ENCODE results near the gene PLB1.
"Not testable (repeated sequence)": the region's sequence is repeated elsewhere in the genome, so short reads cannot be mapped to it uniquely, and the experiment has no call there.

PLB1 gene

DNA sequence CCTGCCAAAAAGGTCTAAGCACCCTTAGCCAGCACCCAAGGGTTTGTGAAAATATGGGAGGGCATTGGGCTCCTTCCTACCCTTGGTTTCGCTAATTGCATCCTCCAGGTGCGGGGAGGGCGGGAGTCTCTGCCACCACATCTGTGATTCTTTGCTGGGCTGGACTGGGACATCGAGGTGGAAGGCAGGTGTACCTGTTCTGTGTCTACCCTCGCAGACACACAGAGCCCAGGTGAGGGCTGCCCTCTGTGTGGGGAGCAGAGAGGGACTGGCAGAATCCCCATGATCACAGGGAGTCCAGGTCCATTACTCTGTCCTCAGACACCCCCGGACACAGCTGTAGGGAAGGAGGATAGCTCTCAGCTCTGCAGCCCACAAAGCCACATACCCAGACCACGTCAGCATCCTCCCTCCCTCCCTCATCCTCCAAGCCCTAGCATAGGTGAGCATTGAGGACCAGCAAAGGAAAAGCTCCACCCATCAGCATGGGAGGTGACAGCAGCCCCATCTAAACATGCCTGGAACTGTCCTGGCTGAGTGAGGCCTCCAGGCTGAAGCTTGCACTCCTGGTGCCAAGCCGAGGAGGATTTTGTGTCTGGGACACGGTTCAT, 49.8 kb downstream of the PLB1 start:
- intact Hi-C loops (cut with DNase I; ENCODE audit: low total_unique reads) = no loop called here
- Histone ChIP-seq H3K27ac (no peak overlapping the region), H3K36me3 (no peaks in the 10 kb centered on the region), H3K4me1 (peaks cover 0 to 7% (median 0%) of the 10 kb centered on the region in 4 donors), H3K9me3 (no peaks in the 10 kb centered on the region), H3K4me3 (no peak overlapping the region), H3K27me3 (no peaks in the 10 kb centered on the region)
- no peak for DNase-seq
- TF ChIP-seq, protein P1, sequence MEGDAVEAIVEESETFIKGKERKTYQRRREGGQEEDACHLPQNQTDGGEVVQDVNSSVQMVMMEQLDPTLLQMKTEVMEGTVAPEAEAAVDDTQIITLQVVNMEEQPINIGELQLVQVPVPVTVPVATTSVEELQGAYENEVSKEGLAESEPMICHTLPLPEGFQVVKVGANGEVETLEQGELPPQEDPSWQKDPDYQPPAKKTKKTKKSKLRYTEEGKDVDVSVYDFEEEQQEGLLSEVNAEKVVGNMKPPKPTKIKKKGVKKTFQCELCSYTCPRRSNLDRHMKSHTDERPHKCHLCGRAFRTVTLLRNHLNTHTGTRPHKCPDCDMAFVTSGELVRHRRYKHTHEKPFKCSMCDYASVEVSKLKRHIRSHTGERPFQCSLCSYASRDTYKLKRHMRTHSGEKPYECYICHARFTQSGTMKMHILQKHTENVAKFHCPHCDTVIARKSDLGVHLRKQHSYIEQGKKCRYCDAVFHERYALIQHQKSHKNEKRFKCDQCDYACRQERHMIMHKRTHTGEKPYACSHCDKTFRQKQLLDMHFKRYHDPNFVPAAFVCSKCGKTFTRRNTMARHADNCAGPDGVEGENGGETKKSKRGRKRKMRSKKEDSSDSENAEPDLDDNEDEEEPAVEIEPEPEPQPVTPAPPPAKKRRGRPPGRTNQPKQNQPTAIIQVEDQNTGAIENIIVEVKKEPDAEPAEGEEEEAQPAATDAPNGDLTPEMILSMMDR (IDR thresholded peaks at IDR 0.05) = no peak

DNA sequence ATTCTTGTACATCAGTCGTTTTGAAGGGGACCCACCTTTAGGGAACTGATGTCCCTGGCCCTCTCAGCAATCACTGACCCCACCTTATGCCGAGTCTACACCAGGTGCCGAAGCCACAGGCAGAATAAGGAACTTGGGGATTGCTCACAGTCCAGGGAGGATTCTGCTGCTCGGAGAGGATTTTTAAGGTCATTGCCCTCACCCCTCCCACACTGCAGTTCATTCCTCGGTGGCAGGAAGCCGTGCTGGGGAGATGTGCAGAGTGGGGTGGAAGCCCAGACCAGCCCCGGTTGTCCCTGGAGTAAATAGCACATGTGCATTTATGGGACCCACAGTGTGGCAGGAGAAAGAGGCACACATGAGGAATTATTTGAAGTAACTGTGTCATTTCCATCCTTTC, 50.4 kb downstream of the PLB1 start:
- H3K27me3 ChIP-seq = peaks cover 0 to 3% of the 10 kb centered on the region in 2 donors
- no peaks in the 10 kb centered on the region for H3K36me3 ChIP-seq
- TF ChIP-seq, protein P1 (IDR thresholded peaks at IDR 0.05) = no peak
- H3K4me1 ChIP-seq = peaks cover 0 to 7% (median 0%) of the 10 kb centered on the region in 4 donors
- intact Hi-C loops (cut with DNase I; ENCODE audit: low total_unique reads) = no loop called here
- H3K9me3 ChIP-seq = no peaks in the 10 kb centered on the region
- H3K4me3 ChIP-seq = no peak overlapping the region
- no peak overlapping the region for H3K27ac ChIP-seq
- no peak for DNase-seq

DNA sequence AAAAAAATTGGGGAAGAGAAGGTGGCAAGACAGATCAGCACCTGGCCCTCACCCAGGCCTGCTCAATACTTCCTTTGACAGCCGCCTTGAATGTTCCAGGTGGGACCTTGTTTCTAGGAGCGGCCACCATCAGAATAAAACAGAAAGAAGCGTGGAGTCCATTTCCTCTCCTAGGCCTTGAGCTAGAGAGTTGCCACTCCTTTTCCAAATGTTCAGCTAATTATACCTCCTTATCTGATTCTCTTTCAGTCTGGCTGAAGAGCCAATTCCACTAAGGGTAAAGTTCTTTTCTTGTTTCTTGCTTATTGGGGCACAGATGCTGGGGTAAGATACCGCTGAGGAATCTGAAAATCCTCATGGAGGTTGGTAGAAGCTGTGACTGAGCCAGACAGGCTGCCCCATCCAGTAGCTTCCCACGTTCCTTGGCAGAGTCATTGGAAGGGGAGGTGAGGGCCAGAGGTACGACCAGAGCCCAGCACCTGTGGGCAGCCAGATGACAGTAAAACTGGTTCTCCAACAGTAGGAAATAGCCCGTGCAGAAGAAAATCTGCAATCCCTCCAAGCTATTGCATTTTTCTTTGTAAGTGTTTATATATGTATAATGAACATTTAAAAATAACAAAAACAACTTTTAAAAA, 51.5 kb downstream of the PLB1 start:
- no peak for DNase-seq
- intact Hi-C loops (cut with DNase I; ENCODE audit: low total_unique reads) = no loop called here
- TF ChIP-seq, protein P1 (IDR thresholded peaks at IDR 0.05) = no peak
- no peak overlapping the region for H3K4me3 ChIP-seq
- H3K36me3 ChIP-seq = no peaks in the 10 kb centered on the region
- H3K9me3 ChIP-seq = no peaks in the 10 kb centered on the region
- H3K27ac ChIP-seq = no peak overlapping the region
- H3K4me1 ChIP-seq = peaks cover 0 to 7% (median 0%) of the 10 kb centered on the region in 4 donors
- H3K27me3 ChIP-seq = peaks cover 0 to 3% of the 10 kb centered on the region in 2 donors

DNA sequence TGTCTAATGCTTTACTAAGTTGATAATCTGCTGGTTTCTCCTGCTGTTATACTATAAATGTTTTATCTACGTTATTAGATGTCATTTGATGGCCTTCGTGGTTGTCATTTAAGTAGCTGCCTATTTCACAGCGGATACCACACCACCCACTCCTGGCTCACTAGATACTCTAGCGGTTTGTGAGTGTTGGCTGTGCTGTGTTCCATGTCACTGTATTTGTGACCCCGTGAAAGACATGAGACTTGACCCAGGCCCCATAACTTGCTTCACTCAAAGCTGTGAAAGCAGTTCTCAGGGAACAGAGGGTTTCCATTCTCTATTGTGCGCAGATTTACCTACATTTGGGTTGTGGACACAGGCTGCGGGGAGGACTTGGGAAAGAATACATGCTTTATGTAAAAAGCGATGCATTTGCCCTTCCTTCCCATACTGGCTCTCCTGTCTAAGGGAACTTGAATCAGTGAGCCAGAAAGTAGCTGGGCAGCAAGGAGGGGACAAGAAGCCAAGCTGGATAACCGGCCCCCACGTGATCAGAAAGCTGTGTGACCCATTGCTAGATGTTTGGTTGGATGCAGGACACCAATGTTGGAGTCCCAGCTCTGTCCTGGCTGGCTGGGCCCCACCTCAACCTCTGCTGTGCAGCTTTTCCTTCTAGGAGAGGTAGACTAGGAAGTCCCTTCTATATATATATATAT, 52.2 kb downstream of the PLB1 start:
- DNase-seq = no peak
- peaks cover 0 to 3% of the 10 kb centered on the region in 2 donors for H3K27me3 ChIP-seq
- H3K4me1 ChIP-seq = peaks cover 0 to 7% (median 0%) of the 10 kb centered on the region in 4 donors
- no peaks in the 10 kb centered on the region for H3K9me3 ChIP-seq
- TF ChIP-seq, protein P1 (IDR thresholded peaks at IDR 0.05) = no peak
- H3K36me3 ChIP-seq = no peaks in the 10 kb centered on the region
- intact Hi-C loops (cut with DNase I; ENCODE audit: low total_unique reads) = no loop called here
- no peak overlapping the region for H3K27ac ChIP-seq
- no peak overlapping the region for H3K4me3 ChIP-seq

DNA sequence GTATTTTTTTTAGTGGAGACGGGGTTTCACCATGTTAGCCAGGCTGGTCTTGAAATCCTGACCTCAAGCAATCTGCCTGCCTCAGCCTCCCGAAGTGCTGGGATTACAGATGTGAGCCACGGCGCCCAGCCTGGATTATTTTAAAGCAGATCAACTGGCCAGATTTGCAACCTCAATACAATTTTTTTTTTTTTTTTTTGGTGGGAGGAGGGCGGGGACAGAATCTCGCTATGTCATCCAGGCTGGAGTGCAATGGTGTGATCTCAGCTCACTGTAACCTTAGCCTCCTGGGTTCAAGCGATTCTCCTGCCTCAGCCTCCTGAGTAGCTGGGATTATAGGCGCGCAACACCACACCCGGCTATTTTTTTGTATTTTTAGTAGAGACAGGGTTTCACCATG, 54.5 kb downstream of the PLB1 start:
- H3K4me3 ChIP-seq; H3K27ac ChIP-seq; DNase-seq; H3K36me3 ChIP-seq; H3K27me3 ChIP-seq; H3K9me3 ChIP-seq; intact Hi-C loops (cut with DNase I; ENCODE audit: low total_unique reads); H3K4me1 ChIP-seq: not testable (repeated sequence)

Measured in tibial artery (tissue), 4 donors.